ENCODE measurements around the gene TCHH. TPM values are rescaled to one million over a fixed set of nuclear protein-coding genes. Genes with fewer than 3 reads are reported as not detected.
"Not testable (repeated sequence)": the region's sequence is repeated elsewhere in the genome, so short reads cannot be mapped to it uniquely, and the experiment has no call there.

The TCHH gene
- total RNA-seq, result under 0.01 TPM

DNA sequence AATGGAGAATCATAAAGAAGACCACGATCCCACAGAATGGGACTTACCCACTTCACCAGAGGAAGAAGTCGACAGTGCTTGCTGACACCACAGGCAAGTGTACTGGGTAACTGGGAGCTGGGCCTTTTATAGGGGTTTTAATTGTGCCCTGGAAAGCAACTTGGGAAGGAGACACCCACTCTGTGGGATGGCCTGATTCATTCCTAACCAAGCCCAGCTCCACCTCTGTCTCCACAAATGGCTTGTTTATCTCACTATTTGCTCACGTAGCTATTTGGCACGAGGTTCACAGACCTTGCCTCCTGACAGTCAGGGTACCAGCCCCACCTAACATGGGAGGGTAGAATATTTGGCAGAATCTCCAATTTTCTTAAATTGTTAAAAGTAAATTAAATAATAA, at the start of gene TCHH:
Gene TCHH (minus strand): TSS at position 101 of the 400 bp plus-strand sequence. CDS start 1,364 bp downstream, outside the sequence.
- DNase-seq (ENCODE audit: low spot score in 2 of 2), result no peak
- no peak for FAIRE-seq

DNA sequence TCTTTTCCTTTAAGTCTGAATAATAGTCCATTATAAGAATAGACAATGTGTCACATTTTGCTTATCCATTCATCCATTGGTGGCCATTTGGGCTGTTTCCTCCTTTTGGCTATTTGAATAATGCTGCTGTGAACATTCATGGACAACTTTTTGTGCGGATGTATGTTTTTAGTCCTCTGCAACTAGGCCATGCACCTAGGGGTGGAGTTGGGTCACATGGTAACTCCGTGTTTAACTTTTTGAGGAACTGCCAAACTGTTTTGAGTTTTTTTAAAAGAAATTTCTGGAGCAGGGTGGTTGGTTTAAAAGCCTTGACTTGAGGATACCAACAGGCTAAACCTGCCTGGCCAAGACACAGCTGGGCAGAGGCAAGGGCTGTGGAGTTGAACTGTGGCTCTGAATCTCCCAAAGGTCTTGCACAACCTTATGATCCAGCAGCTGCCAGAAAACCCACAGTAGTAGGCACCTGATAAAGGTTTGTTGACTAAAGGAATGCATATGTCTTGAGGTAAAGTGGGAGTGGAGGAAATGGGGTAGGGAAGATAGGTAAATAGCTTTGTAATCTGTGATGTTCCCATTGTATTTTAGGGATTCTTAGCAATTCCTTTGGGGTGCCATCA, 49.4 kb upstream of the TCHH start:
- DNase-seq (ENCODE audit: low spot score in 2 of 2), result no peak
- FAIRE-seq, result no peak

- no peak for FAIRE-seq
- DNase-seq (ENCODE audit: low spot score in 2 of 2), result no peak
These were observed 47.7 kb upstream of the TCHH start for GRCh38 chr1:152162792-152163463.

GRCh38 chr1:152160576-152160975, 45.3 kb upstream of the TCHH start:
- FAIRE-seq, result no peak
- no peak for DNase-seq (ENCODE audit: low spot score in 2 of 2)

DNA sequence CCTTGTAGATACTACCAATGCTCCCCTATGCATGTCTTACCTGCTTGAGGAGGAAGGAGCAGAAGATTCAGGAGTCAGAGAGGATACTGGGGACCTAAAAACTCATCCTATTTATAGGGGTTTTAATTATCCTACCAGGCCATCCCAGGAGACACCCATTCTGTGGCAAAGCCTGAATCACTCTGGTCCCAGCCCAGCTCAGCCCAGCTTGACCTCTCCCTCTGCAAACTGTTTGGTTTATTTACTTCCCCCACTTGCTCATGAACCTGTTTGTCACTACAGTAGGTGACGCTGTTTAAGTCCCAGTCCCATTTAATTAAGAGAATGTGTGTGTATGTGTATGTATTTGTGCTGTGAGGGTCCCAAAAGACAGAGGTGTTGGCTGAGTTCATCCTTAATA, 43.9 kb upstream of the TCHH start, which contains the start of gene RPTN:
Gene RPTN (minus strand): TSS at position 85 of the 400 bp plus-strand sequence. CDS start 1,339 bp downstream, outside the sequence.
- DNase-seq (ENCODE audit: low spot score in 2 of 2), result no peak
- FAIRE-seq, result no peak

DNA sequence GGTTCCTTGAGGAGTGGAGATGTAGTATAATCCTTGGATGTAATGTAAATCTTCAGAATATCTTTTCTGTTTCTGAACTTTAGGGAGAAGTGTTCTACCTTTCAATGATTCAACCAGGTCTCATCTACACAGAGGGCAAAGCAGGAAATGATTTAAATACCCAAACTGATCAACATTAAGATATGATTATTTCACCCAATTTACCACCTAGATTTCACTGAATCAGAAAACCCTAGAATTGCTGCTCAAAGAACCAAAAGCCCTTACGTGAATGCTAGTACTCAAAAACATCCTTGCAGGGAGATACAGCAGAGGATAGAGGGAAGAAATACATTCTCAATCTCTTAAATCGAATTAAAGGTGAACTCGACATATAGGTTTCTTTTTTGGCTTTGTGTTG, 38.8 kb upstream of the TCHH start:
- DNase-seq (ENCODE audit: low spot score in 2 of 2), result no peak
- no peak for FAIRE-seq

- FAIRE-seq, result no peak
These were observed 36.4 kb upstream of the TCHH start for GRCh38 chr1:152151646-152152045.

GRCh38 chr1:152148981-152149380, 33.7 kb upstream of the TCHH start:
- FAIRE-seq (no peak), DNase-seq (ENCODE audit: low spot score in 2 of 2) (no peak)

More at GRCh38 chr1:152151646-152152045, 36.4 kb upstream of the TCHH start:
- no peak for DNase-seq (ENCODE audit: low spot score in 2 of 2)

- no peak for FAIRE-seq
- DNase-seq (ENCODE audit: low spot score in 2 of 2), result no peak
These were observed 32.8 kb upstream of the TCHH start for GRCh38 chr1:152148051-152148450.

- no peak for DNase-seq (ENCODE audit: low spot score in 2 of 2)
- no peak for FAIRE-seq
These were observed 30.5 kb upstream of the TCHH start for GRCh38 chr1:152145769-152146168.

DNA sequence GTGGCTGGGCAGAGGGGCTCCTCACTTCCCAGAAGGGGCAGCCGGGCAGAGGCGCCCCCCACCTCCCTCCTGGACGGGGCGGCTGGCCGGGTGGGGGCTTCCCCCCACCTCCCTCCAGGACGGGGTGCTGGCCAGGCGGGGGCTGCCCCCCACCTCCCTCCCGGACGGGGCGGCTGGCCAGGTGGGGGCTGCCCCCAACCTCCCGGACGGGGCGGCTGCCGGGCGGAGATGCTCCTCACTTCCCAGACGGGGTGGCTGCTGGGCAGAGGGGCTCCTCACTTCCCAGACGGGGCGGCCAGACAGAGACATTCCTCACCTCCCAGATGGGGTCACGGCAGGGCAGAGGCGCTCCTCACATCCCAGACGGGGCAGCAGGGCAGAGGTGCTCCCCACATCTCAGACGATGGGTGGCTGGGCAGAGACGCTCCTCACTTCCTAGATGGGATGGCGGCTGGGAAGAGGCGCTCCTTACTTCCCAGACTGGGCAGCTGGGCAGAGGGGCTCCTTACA, 29.5 kb upstream of the TCHH start:
- DNase-seq (ENCODE audit: low spot score in 2 of 2); FAIRE-seq: not testable (repeated sequence)

DNA sequence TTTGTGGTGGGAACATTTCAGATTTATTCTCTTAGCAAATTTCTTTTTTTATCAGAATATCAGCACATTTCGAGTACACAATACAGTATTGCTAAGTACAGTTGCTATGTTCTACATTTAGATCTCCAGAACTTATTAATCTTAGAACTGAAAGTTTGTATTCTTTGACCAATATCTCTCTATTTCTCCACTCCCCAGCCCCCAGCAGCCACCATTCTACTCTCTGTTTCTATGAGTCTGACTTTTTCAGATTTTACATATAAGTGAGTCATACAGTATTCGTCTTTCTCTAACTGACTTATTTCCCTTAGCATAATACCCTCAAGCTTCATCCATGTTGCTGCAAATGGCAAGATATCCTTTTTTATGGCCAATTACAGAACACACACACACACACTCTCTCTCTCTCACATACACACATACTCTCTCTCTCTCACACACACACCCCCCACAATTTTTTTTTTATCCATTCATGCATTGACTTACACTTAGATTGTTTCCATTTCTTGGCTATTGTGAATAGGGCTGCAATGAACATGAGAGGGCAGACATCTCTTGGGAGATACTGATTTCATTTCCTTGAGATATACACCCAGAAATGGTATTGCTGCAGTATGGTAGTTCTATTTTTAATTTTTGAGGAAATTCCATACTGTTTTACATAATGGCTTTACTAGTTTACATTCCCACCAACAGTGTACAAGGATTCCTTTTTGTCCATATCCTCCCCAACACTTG, 28.1 kb upstream of the TCHH start:
- DNase-seq (ENCODE audit: low spot score in 2 of 2) (no peak), FAIRE-seq (no peak)

DNA sequence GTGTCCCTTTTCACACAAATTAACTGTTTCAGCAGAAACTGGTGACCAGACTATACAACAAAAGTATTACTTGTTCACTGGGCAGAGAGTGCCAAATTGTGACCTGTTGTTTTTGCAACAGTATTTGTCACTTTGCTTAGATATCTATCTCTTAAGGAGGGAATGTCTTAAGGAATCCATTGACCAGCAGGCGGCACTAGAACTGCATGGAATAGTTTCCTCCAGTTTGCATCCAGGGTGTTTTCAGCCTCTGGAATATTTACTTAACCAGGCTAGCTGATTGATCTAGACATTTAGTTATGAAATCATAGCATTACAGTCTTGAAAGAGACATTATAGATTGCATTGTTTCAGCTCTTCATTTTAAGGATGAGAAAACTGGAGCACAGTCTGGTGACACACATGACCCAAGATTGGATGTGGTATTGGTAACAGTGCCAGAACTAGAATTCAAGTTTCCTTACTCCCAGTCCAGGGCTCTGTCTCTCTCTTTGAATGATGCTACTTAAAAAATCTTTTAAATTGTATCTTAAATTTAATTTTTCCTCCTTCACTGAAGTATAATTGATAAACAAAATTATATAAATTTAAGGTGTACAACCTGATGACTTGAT, 26.8 kb upstream of the TCHH start:
- FAIRE-seq, result no peak
- peak; percentile 13 to 24 for DNase-seq (ENCODE audit: low spot score in 2 of 2)

DNA sequence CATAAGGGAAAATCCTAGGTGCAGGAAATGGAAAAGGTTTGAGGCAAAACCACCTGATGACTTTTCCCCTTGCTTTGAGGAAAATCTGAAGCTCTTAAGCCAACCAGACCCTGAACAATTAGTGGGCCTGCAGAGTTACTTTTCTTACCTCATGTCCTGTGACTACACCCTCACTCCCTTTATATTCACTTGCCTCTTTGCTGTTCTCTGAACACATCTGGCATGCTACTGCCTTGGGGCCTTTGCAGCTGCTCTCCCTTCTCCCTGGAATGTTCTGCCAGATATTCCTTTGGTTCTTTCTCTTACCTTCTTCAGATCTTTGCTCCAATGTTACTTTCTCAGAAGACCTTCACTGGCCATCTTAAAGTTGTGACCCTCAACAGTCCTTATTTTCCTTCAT, 22.0 kb upstream of the TCHH start:
- FAIRE-seq, result no peak
- no peak for DNase-seq (ENCODE audit: low spot score in 2 of 2)

DNA sequence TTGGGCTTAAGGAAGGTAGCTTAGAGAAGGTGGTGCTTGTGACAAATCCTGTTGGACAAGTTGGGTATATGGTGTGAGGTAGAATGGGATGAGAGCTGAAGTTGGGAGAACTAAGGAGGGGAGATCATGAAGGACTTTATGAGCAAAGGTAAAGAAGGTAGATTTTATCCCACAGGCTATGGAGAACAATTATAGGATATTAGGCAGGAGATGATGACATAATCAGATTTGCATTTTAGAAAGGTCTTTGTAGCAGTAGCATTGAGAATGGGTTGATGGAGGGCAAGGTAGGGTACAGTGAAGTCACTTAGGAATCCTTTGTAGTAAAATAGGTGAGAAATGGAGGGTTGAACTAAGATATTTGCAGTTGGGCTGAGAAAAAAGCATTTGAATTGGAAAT, 14.9 kb upstream of the TCHH start:
- no peak for FAIRE-seq
- no peak for DNase-seq (ENCODE audit: low spot score in 2 of 2)

DNA sequence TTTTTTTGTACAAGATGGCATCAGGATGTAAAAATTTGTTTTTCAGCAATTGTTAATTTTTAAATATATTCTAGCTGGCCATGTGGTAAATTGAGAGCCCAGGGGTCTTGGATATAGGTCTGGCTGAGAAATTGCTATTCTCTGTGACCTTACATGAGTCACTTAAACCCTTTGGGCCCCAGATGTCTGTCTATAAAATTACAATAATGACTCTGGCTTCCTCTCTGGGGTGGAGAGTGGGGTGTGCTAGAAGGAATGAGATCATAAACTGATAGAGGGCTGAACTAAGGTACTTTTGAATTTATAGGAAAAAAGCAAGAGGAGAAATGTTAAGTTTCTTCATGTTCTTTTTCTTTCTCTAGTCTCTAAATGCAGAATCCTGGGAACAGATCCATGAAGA, 12.4 kb upstream of the TCHH start:
- DNase-seq (ENCODE audit: low spot score in 2 of 2) (no peak), FAIRE-seq (no peak)

DNA sequence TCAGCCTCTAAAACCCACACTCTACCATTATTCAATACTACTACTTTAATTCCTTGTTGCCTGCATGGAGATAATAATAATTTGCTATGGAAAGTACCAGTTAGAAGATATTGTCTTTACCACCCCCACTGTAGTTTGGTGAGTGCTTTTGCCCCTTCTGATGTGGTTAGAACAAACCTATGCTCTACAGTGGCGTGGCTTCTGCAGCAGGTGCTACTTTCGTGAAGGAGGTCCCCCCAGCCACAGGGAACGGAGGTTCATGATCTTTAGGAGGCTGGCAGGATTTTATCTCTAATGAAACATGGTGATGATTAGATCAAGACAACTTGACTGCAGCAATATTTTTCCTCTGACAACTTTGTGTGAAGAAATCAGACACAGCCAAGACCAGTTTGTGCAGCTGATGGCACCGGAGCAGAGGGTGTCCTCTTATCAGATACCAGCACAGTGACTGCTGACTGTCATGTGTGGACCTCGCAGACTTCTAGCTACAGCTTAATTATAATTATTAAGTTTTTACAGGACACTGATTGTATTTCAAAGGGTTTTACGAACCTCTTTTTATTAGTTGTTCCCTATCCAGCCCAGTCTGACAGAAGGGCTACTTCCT, 10.7 kb upstream of the TCHH start:
- DNase-seq (ENCODE audit: low spot score in 2 of 2) (no peak), FAIRE-seq (no peak)

- no peak for DNase-seq (ENCODE audit: low spot score in 2 of 2)
- no peak for FAIRE-seq
These were observed 3.7 kb upstream of the TCHH start for GRCh38 chr1:152118915-152119314.

DNA sequence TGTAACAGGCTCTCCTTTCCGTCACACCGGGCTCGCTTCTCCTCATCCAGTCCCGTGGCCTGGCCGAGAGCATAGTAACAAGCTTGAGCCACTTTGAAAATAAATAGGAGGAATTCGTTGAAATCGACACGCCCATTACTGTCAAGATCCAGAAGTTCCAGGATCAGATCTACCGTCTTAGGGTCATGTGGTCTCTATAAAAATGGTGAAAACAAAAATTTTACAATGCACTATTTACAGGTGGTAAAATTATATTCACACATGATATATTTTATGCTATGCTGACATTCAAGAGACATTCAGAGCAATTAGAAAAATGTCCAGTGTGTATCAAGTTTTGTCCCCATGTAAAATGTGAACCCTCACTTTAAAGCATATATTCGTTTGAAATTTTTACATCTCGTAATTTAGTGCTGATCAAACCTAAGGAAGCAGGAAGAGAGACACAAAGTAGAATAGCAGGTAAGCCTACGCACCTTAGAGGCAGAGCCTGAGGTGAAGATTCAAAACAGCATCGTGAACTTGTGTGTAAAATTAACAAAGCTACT, 2.3 kb downstream of the TCHH start:
- no peak for FAIRE-seq
- DNase-seq (ENCODE audit: low spot score in 2 of 2), result no peak
